Ascending aorta (tissue), 2 donors: ENCODE data around the gene AARS2. TPM values are rescaled to one million over a fixed set of nuclear protein-coding genes. Genes with fewer than 3 reads are reported as not detected.

Experiments used
- DNase-seq, 2 donors: peaks; one replicate each; pipeline ENCODE4 v3.0.0-alpha.2; 2019; ENCODE audit warnings: low spot score in 2 of 2
- H3K27ac ChIP-seq, 2 donors: fragments of 200-600 bp; sonication (generic); one replicate each; pipeline ENCODE4 v1.5.1; 2016 to 2017; ENCODE audit warnings: mild to moderate bottlenecking in 1 of 2
- H3K27me3 ChIP-seq: fragments of 200-600 bp; sonication (generic); one replicate; pipeline ENCODE4 v1.5.1; 2017
- H3K36me3 ChIP-seq, 2 donors: fragments of 200-600 bp; sonication (generic); one replicate each; pipeline ENCODE4 v1.5.1; 2016
- H3K4me1 ChIP-seq, 2 donors: fragments of 200-600 bp; sonication (generic); one replicate each; pipeline ENCODE4 v1.5.1; 2016 to 2017; ENCODE audit warnings: mild to moderate bottlenecking in 1 of 2
- H3K4me3 ChIP-seq, 2 donors: fragments of 200-600 bp; sonication (generic); one replicate each; pipeline ENCODE4 v1.5.1; 2016 to 2017; ENCODE audit warnings: mild to moderate bottlenecking in 1 of 2
- H3K9me3 ChIP-seq, 2 donors: fragments of 200-600 bp; sonication (generic); one replicate each; pipeline ENCODE4 v1.5.1; 2016
- CTCF ChIP-seq, 3 experiments: fragments of 200-600 bp in 2 of 3; fragments of 450-650 bp in 1 of 3; sonication (generic) in 2 of 3; IDR thresholded peaks; one replicate each; pipeline ENCODE4 v1.5.1; 2016 to 2019; ENCODE audit warnings: antibody characterized with exemption in 3 of 3, mild to moderate bottlenecking in 1 of 3, moderate library complexity in 1 of 3
- intact Hi-C: fragments of 100-400 bp; cut with DNase I; formaldehyde crosslinking; loops from one replicate; pipeline ENCODE4 v1.15.1; 2023
- total RNA-seq: library from RNA; depleted of rRNA; stranded (reverse); fragments of >200 nt; gene quantifications from one replicate; pipeline ENCODE4 v1.1.0, GENCODE V29; 2016

AARS2 gene
- total RNA-seq, 1 donor from 2014 or later, result 4.5 TPM

GRCh38 chr6:44284867-44285266 is 28.3 kb downstream of the AARS2 start:
- H3K4me1 ChIP-seq, result no peaks in the 10 kb centered on the region
- no peaks in the 10 kb centered on the region for H3K9me3 ChIP-seq
- no peak for TF ChIP-seq CTCF (IDR thresholded peaks at IDR 0.05)
- H3K27ac ChIP-seq, result no peak overlapping the region
- no peaks in the 10 kb centered on the region for H3K27me3 ChIP-seq
- DNase-seq, result no peak
- intact Hi-C loops, result no loop called here
- H3K36me3 ChIP-seq, result no peaks in the 10 kb centered on the region
- no peak overlapping the region for H3K4me3 ChIP-seq

- Histone ChIP-seq H3K36me3 (no peaks in the 10 kb centered on the region), H3K27ac (no peak overlapping the region), H3K4me1 (no peaks in the 10 kb centered on the region), H3K27me3 (no peaks in the 10 kb centered on the region), H3K9me3 (no peaks in the 10 kb centered on the region), H3K4me3 (no peak overlapping the region)
- intact Hi-C loops, result no loop called here
- DNase-seq, result no peak
- no peak for TF ChIP-seq CTCF (IDR thresholded peaks at IDR 0.05)
These were observed 29.0 kb downstream of the AARS2 start for GRCh38 chr6:44284121-44284520.

GRCh38 chr6:44278774-44279697 is 34.1 kb downstream of the AARS2 start:
- DNase-seq, result no peak
- Histone ChIP-seq H3K9me3 (no peaks in the 10 kb centered on the region), H3K4me1 (no peaks in the 10 kb centered on the region), H3K4me3 (no peak overlapping the region), H3K36me3 (no peaks in the 10 kb centered on the region), H3K27me3 (peaks cover 7% of the 10 kb centered on the region), H3K27ac (no peak overlapping the region)
- intact Hi-C loops, result no loop called here
- TF ChIP-seq CTCF (IDR thresholded peaks at IDR 0.05), result no peak

GRCh38 chr6:44278315-44278714 is 34.8 kb downstream of the AARS2 start:
- H3K36me3 ChIP-seq, result no peaks in the 10 kb centered on the region
- H3K9me3 ChIP-seq, result no peaks in the 10 kb centered on the region
- TF ChIP-seq CTCF (IDR thresholded peaks at IDR 0.05), result no peak
- H3K4me3 ChIP-seq, result no peak overlapping the region
- H3K4me1 ChIP-seq, result no peaks in the 10 kb centered on the region
- no peak overlapping the region for H3K27ac ChIP-seq
- peaks cover 7% of the 10 kb centered on the region for H3K27me3 ChIP-seq
- no peak for DNase-seq
- intact Hi-C loops, result no loop called here

- DNase-seq, result no peak
- peaks cover 7% of the 10 kb centered on the region for H3K27me3 ChIP-seq
- intact Hi-C loops, result no loop called here
These were observed 35.4 kb downstream of the AARS2 start for GRCh38 chr6:44277763-44278162.

More at GRCh38 chr6:44277763-44278162, 35.4 kb downstream of the AARS2 start:
- H3K9me3 ChIP-seq, result no peaks in the 10 kb centered on the region
- TF ChIP-seq CTCF (IDR thresholded peaks at IDR 0.05), result no peak
- no peaks in the 10 kb centered on the region for H3K4me1 ChIP-seq
- H3K4me3 ChIP-seq, result no peak overlapping the region
- H3K27ac ChIP-seq, result no peak overlapping the region
- H3K36me3 ChIP-seq, result no peaks in the 10 kb centered on the region
